NCI-H2107 treated with DMSO at 0.1 percent for 48 hours (cell line): ENCODE data around the gene MED27.

Experiments used
- DNase-seq: peaks from one replicate; lab custom pipeline; 2025; ENCODE audit not compliant: unreplicated experiment; lab: John Stamatoyannopoulos, UW

Gene MED27

DNA sequence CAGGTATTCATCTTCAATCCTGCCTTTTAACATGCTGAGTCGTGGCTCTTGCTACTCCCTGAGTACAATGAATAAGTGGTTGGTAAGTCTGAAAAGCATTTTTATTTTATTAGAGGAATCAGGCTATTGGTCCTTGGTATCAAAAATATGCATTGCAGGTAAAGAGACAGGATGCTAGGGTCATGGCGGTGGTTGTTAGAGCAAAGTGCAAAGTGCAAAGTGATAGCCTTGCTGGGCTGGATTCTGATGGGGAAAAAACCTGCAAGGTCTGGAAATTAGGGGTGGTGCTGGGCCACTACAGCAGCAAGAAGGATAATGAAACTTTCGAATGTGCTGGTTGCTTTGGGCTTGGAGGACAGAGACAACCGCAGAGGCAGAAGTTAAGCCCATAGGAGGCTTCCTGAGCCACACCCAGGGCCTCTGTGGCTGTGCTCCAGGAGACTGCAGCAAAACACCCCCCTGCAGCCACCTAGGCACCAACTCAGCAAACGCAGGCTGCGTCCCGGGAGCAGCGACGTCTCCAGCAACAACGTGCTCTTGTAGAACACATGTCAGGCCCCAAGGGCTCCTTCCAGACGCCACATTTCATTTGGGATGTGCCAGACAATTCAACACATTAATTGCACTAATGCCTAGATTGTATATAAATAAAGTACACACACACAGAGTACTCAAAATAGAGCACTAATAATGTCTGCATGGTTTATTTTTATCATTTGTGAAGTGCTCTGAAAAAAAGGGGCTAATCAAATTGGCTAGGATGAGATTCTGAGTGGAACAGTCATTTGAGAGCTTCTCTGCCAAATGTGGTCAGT is 190.0 kb downstream of the MED27 start:
- DNase-seq, result no peak

DNA sequence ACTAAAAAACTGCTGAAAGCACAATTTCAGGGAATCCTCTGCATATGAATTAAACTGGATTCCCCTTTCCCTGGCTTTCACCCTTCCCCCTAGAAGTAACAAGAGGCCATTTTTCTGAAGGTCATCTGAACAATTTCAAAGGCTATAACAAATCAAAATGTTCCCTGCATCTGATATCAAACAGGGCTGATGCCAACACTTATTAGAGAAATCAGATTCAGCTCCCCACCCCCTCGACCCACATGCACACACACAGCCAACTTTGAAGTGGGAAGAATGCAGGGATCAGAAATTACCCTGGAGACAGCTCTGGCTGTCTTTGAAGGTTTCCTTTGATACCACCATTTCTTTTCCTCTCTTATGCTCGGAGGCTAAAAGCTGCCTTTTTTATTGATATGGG is 190.7 kb downstream of the MED27 start:
- no peak for DNase-seq

DNA sequence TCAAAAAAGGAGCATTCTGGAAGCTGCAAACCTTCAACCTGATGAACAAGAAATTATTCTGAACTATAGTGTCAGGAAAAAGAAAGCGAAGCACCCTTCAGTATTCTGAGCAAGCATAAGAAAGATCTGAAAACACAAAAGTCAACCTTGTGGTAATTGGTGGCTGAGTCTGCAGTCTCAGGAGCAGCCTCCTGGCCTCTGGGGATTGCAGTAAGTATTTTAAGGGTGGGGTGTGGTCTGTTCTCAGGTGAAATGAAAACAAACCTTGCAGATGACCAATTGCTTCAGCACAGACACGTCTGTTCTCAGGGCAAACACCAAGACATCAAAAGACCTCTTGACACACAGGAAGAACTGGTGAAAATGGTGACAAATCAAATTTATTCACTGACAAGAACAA is 192.0 kb downstream of the MED27 start:
- DNase-seq, result no peak

DNA sequence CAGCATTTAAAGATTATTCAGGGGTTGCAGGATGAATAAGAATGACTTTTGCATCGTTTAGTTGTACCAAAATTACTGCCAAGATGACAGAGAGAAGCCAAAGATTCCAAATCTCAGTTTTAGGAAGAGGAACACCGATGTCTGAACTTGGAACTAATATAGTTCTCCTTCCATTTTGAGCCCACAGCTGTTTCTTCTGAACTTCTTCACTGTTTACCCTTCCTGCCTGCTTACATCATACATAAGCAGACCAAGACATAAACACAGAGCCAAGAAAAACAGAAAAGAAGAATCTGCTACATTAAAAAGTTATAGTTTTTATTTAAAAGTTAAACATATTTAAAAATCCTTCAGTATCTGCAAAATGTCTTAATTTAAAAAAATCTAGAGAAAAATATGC is 192.8 kb downstream of the MED27 start:
- DNase-seq, result no peak

GRCh38 chr9:131885144-131885609 is 194.5 kb downstream of the MED27 start:
- DNase-seq, result peak; percentile 40

- DNase-seq, result no peak
Measured at GRCh38 chr9:131884222-131884621, 195.4 kb downstream of the MED27 start.

GRCh38 chr9:131880833-131881583 is 198.7 kb downstream of the MED27 start:
- DNase-seq, result no peak

GRCh38 chr9:131879911-131880290 is 199.8 kb downstream of the MED27 start:
- DNase-seq, result no peak

- DNase-seq, result no peak
Measured at GRCh38 chr9:131879181-131879910, 200.3 kb downstream of the MED27 start.

- DNase-seq, result no peak
Measured at GRCh38 chr9:131876486-131876885, 203.2 kb downstream of the MED27 start.

- DNase-seq, result no peak
Measured at GRCh38 chr9:131875828-131876485, 203.7 kb downstream of the MED27 start.

GRCh38 chr9:131874916-131875670 is 204.6 kb downstream of the MED27 start:
- DNase-seq, result no peak

DNA sequence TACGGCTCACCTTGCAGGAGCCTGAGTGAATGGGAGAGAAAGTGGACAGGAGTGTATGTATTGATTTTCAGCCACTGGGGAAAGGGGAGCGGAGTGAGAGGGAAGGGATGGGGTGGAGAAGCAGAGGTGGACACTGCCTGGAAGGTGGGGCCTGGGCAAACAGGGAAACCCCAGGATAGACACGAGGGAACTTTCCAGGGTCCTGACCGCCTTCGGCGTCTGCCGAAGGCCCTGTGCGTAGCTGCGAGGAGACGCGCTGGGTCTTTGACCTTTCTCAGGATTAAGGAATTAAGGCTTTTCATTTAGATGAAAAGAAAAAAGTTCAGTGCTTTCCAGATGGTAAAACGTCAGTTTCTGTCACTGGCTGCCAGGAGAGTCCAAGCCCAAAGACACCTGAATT is 205.2 kb downstream of the MED27 start:
- no peak for DNase-seq

- DNase-seq, result no peak
Measured at GRCh38 chr9:131873891-131874440, 205.7 kb downstream of the MED27 start.

DNA sequence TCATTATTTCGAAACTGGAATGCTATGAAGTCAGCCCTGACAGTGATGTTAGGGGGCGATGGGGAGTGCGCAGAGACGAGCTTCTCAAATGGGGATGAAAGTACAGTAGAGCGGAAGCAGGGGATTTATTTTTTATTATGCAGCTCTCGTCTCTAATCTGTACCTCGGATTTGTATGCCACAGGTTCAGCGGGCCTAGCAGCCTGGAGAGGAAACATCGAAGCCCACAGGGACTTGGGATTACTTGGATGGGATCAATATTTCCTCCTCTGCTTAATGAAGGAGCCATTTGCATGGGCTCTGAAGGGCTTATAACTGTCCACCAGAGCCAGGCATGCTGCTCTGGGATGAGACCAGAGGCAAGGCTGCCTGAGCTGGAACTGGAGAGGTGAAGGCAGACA is 206.3 kb downstream of the MED27 start:
- DNase-seq, result no peak

DNA sequence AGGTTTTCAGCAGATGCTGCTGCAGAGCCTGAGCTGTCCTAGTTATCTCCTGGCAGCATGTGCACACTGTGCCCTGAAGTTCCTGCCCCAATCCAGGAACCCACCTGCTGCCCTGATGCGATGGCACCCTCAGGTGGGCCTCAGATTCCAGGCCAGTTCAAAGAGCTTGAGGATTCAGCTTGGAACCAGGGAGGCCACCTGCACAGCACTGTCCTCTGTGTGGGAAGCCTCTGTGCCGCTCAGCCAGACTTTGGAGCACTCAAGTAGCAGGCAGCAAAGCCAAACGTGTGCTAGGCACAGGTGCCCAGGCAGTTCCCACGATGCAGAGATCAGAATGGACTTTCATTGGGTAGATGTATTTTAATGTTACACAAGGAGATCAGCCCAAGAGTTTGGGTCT is 207.0 kb downstream of the MED27 start:
- no peak for DNase-seq

DNA sequence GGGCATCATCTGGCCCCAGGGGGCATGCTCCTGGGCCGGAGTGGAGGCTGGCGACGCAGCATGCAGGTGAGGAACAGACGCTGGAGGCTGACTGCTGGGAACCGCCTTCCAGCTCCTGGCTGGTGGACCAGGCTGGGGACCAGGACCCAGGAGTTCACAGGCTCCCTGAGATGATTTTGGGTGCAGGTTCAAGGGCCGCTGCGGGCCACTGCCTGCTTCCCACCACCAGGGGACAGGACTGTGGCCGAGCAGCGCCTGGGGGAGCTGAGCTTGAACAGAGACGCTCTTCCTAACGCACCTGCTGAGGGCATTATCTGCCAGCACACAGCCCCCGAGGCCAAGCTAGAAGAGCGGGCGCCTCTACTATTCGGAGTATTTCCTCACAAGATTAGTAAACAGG is 207.7 kb downstream of the MED27 start:
- no peak for DNase-seq

DNA sequence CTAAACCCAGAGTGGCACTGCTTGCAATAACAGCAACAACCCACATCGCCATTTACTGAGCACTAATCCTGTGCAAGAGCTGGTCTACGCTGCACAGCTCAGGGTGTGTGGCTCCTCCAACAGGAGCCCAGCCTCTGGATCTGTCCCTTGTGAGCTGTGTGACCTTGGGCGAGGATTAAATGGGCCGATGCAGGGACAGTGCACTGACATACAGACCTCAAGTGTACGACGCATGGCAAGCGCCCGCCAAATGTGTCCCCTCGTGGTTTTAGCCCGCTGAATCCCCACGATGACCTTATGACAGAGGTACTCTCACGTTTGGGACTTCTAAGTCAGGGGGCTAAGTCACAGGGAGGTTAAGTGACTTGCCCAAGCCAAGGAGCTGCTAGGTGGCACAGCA is 209.5 kb downstream of the MED27 start:
- DNase-seq, result no peak

DNA sequence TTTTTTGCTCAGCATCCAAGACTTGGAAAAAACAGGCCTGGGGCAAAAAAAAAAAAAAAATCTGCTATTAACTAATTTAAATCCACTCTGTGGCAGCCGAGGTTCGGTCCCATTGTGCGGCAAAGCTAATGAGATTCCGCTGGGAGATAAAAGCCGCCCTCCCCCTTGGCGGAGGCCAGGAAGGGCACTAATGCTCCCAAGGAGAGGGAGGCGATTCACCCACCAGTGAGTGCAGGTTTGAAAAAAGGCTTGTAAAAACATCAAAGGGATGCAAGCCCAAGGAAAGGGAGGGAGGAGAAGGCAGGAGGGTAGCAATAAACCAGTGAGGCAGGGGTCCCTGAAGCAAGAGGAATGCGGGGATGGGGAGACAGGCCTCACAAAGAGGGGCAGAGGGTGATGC is 210.3 kb downstream of the MED27 start:
- no peak for DNase-seq

DNA sequence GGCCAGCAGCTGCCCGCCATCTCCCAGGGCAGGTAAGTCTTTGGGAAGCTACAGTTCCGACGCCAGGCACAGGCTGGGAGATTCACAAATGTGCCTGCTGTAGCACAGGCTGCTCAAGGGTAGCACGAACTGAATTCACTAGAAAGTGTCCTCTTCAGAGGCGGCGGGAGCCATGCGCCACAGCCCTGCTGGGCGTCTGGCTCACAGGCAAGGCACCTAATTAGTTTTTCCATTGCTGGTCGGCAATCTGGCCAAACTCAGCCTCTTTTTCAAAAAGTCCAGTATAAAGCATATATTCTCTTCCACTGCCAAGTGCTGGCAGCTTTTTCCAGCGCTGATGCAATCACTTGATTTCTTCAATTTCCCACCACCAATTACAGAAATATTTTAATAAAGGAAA is 210.9 kb downstream of the MED27 start:
- no peak for DNase-seq
